Bronchial smooth muscle cell (primary cell): Measurements from ENCODE around the gene GUCY1A1. TPM values are rescaled to one million over a fixed set of nuclear protein-coding genes. Genes with fewer than 3 reads are reported as not detected.

Source experiments
- total RNA-seq: library from RNA; depleted of rRNA; stranded (reverse); fragments of >200 nt; gene quantifications from 2 replicates; pipeline ENCODE4 v1.2.1, GENCODE V29; 2014

GUCY1A1 gene, protein sequence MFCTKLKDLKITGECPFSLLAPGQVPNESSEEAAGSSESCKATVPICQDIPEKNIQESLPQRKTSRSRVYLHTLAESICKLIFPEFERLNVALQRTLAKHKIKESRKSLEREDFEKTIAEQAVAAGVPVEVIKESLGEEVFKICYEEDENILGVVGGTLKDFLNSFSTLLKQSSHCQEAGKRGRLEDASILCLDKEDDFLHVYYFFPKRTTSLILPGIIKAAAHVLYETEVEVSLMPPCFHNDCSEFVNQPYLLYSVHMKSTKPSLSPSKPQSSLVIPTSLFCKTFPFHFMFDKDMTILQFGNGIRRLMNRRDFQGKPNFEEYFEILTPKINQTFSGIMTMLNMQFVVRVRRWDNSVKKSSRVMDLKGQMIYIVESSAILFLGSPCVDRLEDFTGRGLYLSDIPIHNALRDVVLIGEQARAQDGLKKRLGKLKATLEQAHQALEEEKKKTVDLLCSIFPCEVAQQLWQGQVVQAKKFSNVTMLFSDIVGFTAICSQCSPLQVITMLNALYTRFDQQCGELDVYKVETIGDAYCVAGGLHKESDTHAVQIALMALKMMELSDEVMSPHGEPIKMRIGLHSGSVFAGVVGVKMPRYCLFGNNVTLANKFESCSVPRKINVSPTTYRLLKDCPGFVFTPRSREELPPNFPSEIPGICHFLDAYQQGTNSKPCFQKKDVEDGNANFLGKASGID
- total RNA-seq, result 4.5 and 8.5 TPM in 2 replicates

DNA sequence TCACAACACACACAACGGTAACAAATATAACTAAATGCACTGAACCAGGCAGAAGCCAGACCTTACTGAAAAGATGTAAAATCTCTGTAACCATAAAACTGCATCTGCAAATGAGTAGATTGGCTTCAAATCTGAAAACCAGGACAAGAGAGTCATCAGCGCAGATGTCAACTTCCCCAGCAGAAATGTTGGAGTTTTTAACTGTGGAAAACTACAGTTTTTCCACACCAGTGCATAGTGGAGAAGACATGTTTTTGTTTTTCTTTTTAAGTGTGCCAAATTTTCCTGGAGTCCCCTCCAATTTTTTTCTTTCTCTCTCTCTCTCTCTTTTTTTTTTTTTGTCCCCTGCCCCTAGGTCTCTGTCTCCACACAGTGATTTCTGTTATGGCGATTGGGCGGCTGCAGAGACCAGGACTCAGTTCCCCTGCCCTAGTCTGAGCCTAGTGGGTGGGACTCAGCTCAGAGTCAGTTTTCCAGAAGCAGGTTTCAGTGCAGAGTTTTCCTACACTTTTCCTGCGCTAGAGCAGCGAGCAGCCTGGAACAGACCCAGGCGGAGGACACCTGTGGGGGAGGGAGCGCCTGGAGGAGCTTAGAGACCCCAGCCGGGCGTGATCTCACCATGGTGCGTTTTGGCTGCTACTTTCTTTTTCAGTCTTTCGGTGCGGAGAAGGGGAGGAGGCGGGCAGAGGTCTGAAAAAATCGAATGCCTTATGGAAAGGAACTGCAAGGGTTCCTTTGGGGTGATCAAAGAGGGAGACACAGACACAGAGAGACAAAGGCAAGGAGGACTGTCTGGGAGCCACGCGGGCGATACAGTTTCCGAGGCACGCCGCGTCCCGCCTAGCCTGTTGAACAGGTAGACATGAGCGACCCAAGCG lies at the start of gene GUCY1A1:
TSS of gene GUCY1A1 (plus strand) at position 505 of the 878 bp plus-strand sequence. CDS start 30,020 bp downstream, outside the sequence.

DNA sequence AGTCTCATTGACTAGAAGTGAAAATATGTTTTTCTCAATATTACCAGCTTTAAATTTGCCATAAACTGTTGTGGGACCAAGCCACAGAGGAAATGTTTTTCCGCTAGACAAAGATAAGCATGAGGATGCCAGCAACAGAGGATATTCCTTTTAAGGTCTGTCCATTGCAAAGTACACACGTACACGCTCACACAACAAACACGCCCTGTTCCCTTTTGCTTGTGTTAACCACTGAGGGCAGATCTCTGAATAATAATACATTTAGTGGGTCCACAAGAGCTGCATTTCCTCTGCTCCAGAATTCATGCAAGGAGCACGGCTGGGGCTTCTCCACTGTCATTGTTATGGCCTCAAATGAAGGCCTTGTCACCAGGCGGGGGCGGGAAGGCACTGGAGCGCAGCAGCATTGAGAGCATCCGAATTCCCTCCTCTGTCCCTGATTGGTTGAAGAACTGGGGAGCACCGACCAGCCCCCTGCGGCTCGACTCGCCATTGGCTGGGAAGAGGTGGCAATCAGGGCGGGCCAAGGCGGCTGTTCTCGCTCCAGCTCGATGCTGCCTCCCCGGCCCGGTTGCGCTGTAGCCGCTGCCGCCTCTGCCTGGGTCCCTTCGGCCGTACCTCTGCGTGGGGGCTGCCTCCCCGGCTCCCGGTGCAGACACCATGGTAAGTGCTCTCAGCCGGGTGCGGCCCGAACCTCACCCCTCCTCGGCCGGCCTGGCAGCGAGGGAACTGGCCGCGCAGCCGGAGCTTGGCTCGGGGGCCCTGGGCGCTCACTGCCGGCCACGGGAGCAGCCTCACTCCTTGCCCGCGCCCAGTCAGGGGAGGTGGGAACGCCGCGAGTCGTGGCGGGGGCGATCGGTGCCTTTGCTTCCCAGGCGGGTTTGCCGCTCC lies 92.1 kb downstream of the GUCY1A1 start, which contains the start of gene GUCY1B1:
TSS of gene GUCY1B1 (plus strand) at position 541 of the 891 bp plus-strand sequence. CDS start at position 661, 120 bp downstream.

Other genes with a start within 250 kb of the GUCY1A1 start
- 39.1 and 46.3 TPM in 2 replicates for gene GUCY1B1, start 92.2 kb downstream of the GUCY1A1 start, total RNA-seq
- gene ASIC5, start 199.4 kb downstream of the GUCY1A1 start, total RNA-seq, result not detected in 2 replicates
- 2.0 and 9.3 TPM in 2 replicates for gene TDO2, start 236.8 kb downstream of the GUCY1A1 start, total RNA-seq